HG03108 (cell line): ENCODE results near the gene BMP5.

Experiments used
- ATAC-seq: cut with Tn5 transposase; IDR thresholded peaks from one replicate; pipeline ENCODE4 v1.9.1; 2021; ENCODE audit warnings: moderate library complexity; ENCODE audit not compliant: unreplicated experiment

Gene BMP5

GRCh38 chr6:55726144-55726543 is 149.2 kb downstream of the BMP5 start:
- no peak for ATAC-seq

GRCh38 chr6:55714831-55715230 is 160.6 kb downstream of the BMP5 start:
- no peak for ATAC-seq

- ATAC-seq = no peak
Measured at GRCh38 chr6:55713436-55713835, 162.0 kb downstream of the BMP5 start.

DNA sequence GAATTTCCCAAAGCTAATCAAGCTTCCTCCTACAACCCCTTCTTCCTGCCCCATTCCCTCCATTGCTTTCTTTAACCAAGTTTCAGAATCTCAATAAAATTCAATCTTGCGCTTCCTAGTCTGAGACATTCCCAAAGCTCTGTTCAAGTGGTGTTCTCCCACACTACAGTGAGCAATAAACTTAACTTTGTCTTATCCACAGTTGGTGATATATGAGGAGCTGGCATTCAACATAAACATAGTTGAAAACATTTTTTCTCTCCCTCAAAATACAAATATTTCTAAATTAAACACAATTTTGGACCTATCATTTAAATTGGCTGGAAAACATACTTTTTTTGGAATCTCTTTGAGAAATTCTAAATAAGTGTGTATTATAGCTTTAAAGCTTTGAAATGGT is 166.7 kb downstream of the BMP5 start:
- ATAC-seq = no peak

DNA sequence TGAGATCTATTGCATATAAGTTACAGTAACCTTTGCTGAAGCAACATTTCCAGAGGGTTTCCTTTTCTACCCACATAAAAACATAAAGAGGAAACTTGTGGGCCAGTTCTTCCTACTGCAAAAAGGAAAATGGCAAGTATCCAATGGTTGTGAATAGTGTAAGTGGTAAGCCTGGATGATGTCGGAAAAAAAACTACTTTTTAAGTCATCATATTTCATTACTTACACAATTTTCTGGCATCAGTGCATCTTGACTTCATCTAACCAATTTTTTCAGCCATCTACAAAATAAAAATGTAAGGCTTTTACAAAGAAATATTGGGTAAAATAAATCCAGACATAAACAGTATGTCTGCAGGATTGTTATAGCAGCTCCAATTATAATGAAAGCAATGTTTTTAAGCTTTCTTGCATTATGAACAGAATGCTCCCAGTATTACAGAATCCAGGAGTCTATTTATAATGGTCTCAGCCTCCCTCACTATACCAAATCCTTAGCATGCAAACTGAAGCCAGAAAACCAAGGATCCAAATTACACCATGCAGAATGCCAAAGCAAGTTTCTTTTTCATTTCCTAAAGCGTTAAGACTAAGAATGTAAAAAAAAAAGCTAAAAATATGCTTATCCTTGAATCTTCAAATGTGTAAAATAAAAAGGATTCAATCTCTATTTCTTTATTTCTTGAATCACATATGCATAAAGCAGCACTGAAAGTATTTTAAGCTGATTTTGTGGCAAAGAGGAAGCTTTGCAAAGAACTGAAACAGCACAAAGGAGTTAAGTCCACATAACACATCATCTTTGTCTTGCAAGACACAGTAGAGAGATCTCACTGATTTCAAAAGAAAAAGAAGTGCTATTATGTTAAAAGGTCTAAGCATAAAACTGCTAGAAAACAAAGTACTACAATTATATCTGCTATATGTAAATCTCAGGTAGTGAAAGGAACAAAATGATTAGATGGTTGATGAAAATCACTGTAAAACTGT is 169.6 kb downstream of the BMP5 start:
- no peak for ATAC-seq

- ATAC-seq = no peak
Measured at GRCh38 chr6:55704421-55704820, 171.0 kb downstream of the BMP5 start.
